Stimulated activated CD4-positive, alpha-beta T cell treated with anti-CD3 and anti-CD28 coated beads, Interleukin-1b, Interleukin-23, amount 100 ng/mL, for 4 hours (primary cell): Measurements from ENCODE around the gene SLC39A11.

ENCODE experiments used
- DNase-seq, 2 donors: peaks; one replicate each; pipeline ENCODE4 v3.0.0-alpha.2; 2020; ENCODE audit warnings: low read depth in 2 of 2

Gene SLC39A11

GRCh38 chr17:73042809-73043685, 49.4 kb downstream of the SLC39A11 start:
- DNase-seq: no peak

DNA sequence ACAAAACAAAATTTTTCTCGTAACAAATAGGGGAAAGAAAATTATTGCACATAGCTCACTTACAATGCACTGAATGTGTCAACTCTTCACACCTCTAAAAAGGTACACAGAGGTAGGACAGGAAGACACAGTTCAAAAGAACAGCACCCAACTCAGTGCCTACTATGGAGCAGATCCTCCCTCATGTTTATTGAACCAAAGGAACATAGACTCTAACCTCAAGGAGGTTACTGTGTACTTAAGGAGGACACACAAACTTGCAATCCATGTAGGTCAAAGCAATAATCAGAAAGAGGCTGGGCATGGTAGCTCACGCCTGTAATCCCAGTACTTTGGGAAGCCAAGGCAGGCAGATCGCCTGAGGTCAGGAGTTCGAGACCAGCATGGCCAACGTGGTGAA, 50.3 kb downstream of the SLC39A11 start:
- DNase-seq: no peak

- no peak for DNase-seq
Measured at GRCh38 chr17:73039282-73039681, 53.2 kb downstream of the SLC39A11 start.

GRCh38 chr17:73031472-73031871, 61.0 kb downstream of the SLC39A11 start:
- no peak for DNase-seq

DNA sequence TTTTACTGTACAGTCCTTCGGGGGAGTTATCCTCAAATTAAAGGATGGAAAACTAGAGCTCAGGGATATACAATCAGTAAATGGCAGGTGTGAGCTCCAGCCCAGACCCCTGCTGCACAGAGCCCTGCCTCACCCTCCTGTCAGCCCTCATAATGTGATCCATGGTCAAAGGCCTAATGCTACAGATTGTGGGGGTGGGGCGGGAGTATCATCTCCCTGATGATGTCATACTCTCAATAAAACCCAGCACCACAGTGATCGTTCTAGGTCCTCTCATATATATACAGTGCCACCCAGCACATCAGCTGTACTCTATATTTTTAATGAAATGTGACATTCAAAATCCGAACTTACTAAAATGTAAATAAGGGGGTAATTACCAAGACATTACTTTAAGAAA, 61.5 kb downstream of the SLC39A11 start:
- no peak for DNase-seq

GRCh38 chr17:73030501-73030921, 62.0 kb downstream of the SLC39A11 start:
- DNase-seq: no peak

GRCh38 chr17:73029991-73030390, 62.5 kb downstream of the SLC39A11 start:
- DNase-seq: no peak

- no peak for DNase-seq
Measured at GRCh38 chr17:73029021-73029420, 63.5 kb downstream of the SLC39A11 start.

- DNase-seq: no peak
Measured at GRCh38 chr17:73028299-73028755, 64.2 kb downstream of the SLC39A11 start.

DNA sequence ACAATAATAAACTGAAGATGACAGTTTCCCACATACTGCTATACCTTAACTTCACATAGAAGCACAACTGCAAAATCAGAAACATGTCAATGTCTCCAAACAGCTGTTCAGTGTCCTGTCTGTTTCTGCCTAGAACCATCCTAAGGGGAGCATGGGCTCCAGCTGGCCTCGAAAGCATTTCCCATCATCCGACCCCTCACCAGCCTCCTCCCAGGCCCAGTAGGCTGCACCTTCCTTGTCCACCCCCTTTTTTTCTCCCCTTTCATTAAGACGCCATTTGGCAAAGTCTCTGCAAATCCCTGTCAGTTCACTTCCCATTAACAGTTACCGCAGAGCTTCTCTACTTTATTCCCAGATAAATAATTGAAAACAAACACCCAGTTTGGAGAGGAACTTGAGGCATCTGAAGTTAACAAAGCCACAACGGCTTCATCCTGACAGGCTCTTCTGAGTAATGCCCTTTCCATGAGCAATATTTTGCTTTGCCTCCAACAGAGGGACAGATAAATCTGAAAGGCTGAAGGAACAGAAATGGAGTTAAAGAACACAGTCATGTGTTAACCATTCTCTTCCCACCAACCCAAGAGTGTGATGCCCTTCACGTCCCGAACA, 65.3 kb downstream of the SLC39A11 start:
- DNase-seq: no peak

DNA sequence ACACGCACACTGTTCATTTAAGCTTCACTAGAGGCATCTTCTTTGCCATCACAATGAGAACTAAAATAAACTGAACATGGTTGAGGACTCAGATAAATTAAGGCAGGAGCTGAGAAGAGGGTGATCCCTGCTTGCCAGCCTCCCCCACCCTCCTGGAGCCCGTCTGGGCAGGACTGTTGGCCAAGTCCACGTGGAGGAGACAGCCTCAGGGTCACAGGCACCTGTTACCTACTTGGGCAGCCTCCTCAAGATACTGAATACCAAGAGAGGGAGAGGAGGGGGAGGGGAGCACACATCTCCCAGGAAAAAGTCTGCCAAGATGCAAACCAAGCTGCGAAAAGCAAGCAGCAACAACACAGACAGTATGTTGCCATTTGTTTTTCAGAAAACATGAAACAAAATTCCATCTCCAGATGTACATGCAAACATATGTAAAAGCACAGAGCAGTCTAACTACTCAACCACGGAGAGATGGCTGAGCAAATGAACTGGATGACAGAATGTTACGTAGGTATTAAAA, 67.4 kb downstream of the SLC39A11 start:
- no peak for DNase-seq

DNA sequence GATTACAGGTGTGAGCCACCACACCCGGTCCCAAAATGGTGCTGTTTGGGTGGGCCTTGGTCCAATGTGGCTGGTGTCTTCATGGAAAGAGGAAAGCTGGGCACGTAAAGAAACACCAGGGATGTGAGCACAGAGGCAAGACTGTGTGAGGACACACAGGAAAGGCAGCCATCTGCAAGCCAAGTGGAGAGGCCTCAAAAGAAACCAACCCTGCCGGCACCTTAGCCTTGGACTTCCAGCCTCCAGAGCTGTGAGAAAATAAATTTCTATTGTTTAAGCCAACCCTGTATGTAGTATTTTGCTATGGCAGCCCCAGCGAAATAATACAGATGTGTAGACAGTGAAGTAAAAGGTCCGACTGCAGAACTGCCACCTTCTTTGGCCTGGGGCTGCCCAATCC, 68.7 kb downstream of the SLC39A11 start:
- DNase-seq: no peak

DNA sequence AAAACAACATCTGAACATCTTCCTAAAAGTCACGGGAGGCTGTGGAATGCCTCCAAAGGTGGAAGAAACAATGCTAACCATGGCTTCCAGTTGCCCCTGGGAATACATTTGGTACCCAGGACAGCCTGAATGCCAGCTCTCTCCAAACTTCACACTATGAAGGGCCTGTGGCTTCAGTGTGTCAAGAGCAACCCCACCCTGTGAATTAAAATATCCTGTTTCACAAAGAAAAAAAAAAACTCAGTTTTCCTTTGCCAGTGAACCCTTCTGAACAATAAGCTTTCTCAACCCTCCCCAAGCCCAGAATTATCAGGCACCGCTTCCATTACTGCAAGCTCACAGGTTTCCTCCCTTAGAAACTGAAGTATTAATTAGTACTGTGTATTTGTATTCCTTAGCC, 69.8 kb downstream of the SLC39A11 start:
- no peak for DNase-seq

GRCh38 chr17:73021771-73022170, 70.7 kb downstream of the SLC39A11 start:
- no peak for DNase-seq

GRCh38 chr17:73020110-73020509, 72.4 kb downstream of the SLC39A11 start:
- no peak for DNase-seq

DNA sequence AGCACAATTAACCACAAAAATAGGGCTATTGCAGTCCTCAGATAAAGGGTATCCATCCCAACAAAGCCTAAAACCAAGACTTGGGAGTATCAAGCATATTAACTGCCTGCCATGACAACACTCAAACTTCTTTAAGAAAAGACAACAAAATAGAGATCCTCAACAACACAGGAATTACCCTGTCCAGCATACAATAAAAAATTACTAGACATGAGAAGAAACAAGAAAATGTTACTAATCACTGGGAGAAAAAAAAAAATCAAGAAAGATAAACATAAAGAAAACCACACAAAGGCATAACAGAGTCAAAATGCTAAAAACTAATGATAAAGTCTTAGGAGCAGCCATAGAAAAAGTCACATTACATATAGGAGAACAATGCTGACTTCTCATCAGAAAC, 73.9 kb downstream of the SLC39A11 start:
- DNase-seq: no peak

DNA sequence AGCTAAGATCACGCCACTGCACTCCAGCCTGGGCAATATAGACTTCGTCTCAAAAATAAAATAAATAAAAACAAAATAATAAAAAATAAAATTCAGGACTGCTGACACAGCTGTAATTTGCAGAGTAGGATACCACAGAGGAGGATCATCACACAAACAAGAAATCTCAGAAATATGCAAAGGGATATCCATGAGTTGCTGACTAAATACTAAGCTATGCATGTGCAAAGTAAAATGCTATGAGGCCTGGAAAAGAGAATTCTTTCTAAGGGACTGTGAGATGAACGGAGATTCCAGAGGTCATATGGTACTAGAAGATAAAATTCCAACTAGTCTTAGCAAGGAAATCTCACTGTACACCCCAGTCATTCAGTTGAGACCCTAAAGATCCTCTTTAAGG, 74.8 kb downstream of the SLC39A11 start:
- DNase-seq: no peak

DNA sequence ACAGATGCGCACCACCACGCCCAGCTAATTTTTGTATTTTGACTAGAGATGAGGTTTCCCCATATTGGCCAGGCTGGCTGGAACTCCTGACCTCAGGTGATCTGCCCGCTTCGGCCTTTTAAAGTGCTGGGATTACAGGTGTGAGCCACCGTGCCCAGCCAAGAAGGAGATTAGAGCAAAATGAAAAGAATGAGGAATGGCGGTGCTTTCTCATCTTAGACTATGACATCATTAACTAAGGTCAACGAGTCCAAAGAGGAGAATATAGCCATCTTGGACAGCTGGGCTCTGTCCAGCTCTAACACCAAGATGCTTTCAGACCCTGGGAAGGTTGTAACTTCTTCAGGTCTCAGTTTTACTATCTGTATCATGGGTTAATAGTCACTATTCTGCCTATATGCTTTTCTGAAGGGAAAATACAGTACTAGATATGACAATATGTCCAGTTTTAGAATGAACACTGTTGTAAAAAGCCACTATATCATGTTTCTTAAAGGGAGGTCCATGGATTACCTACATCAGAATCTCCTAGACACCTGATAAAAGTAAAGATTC, 76.7 kb downstream of the SLC39A11 start:
- no peak for DNase-seq

GRCh38 chr17:73013816-73014663, 78.4 kb downstream of the SLC39A11 start:
- DNase-seq: no peak

DNA sequence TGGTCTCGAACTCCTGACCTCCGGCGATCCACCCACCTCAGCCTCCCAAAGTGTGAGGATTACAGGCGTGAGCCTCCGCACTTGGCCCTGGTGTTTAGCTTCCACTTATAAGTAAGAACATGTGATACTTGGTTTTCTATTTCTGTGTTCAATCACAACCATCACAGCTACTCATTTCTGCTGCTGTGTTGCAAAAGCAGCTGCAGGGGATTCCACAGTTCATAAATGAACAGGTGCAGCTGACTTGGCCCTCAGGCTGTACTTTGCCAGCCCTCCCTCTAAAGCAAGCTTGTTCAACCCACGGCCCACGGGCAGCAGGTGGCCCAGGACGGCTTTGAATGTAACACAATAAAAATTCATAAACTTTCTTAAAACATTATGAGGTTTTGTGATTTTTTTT, 79.2 kb downstream of the SLC39A11 start:
- no peak for DNase-seq

DNA sequence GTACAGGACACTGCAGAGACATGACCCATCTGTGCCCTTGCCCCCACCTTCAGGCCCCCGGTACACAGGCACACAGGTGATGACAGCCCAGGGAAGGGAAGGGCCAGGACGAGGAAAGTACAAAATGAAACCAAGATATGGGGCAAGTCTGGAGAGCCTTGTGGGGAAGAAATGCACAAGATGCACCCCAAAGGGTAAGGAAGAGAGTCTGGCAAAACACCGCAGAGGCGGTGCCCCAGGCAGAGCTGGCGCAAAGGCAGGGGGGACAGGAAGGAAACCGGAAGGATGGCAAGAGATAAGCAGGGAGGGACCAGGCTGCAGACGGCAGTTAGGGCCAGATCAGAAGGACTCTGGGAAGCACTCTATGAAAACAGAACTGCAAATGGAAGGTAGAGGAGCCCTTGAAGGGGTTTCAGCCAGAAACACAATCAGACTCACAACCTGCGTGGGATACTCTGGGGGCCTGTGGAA, 81.4 kb downstream of the SLC39A11 start:
- no peak for DNase-seq

GRCh38 chr17:73010414-73010813, 82.1 kb downstream of the SLC39A11 start:
- no peak for DNase-seq
